Measurements from ENCODE around the gene TPSG1.

Gene TPSG1

GRCh38 chr16:1265090-1265630, 40.1 kb upstream of the TPSG1 start:
- no peak overlapping the region for H3K4me3 ChIP-seq (ENCODE audit: low read depth, low read length)
- TF ChIP-seq, protein P1, sequence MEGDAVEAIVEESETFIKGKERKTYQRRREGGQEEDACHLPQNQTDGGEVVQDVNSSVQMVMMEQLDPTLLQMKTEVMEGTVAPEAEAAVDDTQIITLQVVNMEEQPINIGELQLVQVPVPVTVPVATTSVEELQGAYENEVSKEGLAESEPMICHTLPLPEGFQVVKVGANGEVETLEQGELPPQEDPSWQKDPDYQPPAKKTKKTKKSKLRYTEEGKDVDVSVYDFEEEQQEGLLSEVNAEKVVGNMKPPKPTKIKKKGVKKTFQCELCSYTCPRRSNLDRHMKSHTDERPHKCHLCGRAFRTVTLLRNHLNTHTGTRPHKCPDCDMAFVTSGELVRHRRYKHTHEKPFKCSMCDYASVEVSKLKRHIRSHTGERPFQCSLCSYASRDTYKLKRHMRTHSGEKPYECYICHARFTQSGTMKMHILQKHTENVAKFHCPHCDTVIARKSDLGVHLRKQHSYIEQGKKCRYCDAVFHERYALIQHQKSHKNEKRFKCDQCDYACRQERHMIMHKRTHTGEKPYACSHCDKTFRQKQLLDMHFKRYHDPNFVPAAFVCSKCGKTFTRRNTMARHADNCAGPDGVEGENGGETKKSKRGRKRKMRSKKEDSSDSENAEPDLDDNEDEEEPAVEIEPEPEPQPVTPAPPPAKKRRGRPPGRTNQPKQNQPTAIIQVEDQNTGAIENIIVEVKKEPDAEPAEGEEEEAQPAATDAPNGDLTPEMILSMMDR (IDR thresholded peaks at IDR 0.05; ENCODE audit: low read depth, low read length, missing control alignments) = no peak

DNA sequence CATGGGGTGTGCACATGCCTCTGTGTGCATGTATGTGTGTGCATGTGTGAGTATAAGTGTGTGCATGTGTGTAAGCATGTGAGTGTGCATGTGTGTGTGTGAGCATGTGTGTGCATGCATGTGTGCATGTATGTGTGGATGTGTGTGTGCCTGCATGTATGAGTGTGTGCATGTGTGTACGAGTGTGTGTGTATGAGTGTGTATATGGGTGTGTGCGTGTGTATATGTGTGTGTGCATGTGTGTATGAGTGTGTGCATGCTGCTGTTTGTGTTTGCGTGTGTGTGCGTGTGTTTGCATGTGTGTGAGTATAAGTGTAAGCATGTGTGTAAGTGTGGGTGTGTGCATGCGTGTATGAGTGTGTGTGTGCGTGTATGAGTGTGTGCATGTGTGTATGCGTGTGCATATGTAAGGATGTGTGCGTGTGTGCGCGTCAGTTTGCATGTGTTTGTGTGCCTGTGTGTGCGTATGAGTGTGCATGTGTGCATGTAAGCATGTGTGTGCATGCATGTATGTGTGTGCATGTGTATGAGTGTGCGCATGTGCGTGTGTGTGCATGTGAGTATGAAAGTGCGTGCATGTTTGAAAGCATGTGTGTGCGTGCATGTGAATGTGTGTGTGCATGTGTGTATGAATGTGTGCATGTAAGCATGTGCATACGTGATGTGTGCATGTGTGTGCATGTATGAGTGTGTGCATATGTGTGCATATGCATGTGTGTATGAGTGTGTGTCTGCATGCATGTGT, 39.4 kb upstream of the TPSG1 start:
- H3K4me3 ChIP-seq (ENCODE audit: low read depth, low read length) = no peak overlapping the region
- TF ChIP-seq, protein P1 (IDR thresholded peaks at IDR 0.05; ENCODE audit: low read depth, low read length, missing control alignments) = no peak
- no peak for DNase-seq (ENCODE audit: low read depth)

More at GRCh38 chr16:1265090-1265630, 40.1 kb upstream of the TPSG1 start:
- no peak for DNase-seq (ENCODE audit: low read depth)

DNA sequence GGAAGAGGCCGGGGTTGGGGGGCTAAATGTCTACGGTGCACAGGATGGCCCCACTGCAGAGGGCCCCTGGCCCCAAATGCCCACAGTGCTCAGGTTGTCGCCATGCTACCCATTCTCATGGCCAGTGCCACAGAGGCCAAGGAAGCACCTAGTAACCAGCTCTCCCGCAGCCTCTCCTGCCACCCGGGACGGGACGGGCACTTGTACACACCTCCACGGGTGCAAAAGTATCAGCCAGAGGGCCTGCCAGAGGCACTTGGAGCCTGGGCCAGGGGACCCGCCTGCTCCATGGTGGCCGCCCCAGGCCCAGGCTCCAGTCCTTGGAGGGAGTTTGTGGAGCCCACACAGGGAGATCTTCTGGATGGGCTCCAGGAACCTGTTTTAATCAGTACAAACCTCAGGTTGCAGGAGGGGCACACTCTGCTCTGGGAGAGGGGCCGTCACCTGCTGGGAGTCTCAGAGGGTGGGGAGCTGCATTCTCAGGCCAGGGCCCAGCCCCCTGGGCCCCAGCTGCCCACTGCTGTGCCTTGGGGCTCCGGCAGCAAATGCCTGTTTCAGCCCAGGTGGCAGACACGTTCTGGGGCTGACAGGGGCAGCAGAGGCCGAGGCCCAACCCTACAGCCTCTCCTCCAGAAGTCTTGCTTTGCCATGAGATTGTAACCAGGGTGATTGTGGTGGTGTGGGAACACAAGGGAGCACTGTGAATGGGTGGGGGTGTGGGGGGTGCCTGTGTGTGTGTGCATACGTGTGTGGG, 38.7 kb upstream of the TPSG1 start:
- DNase-seq (ENCODE audit: low read depth) = no peak
- no peak overlapping the region for H3K4me3 ChIP-seq (ENCODE audit: low read depth, low read length)
- TF ChIP-seq, protein P1 (IDR thresholded peaks at IDR 0.05; ENCODE audit: low read depth, low read length, missing control alignments) = no peak

DNA sequence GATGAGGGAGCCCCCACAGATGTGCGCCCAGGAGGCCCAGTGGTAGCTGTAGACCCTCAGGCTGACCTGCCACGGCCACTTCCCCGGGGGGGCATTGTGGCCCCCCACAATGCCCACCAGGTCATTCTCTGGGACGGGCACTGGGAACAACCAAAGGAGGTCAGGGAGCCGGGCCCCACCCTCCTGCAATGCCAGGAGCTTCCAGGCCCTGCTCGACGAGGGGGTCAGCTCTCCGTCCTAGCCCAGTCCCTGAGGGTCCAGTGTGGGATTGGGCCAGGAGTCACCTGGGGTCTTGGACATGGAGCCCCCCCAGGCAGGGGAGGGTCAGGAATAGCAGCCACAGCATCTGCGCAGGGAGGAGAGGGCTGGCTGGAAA, 37.8 kb upstream of the TPSG1 start:
- no peak for DNase-seq (ENCODE audit: low read depth)
- TF ChIP-seq, protein P1 (IDR thresholded peaks at IDR 0.05; ENCODE audit: low read depth, low read length, missing control alignments) = no peak
- no peak overlapping the region for H3K4me3 ChIP-seq (ENCODE audit: low read depth, low read length)

GRCh38 chr16:1262210-1262845, 37.3 kb upstream of the TPSG1 start:
- no peak overlapping the region for H3K4me3 ChIP-seq (ENCODE audit: low read depth, low read length)
- DNase-seq (ENCODE audit: low read depth) = no peak
- TF ChIP-seq, protein P1 (IDR thresholded peaks at IDR 0.05; ENCODE audit: low read depth, low read length, missing control alignments) = no peak

- no peak for DNase-seq (ENCODE audit: low read depth)
- TF ChIP-seq, protein P1 (IDR thresholded peaks at IDR 0.05; ENCODE audit: low read depth, low read length, missing control alignments) = no peak
- H3K4me3 ChIP-seq (ENCODE audit: low read depth, low read length) = no peak overlapping the region
Measured at GRCh38 chr16:1261131-1261892, 36.2 kb upstream of the TPSG1 start.
